HCT116 (cell line): ENCODE results near the gene PHACTR1. TPM values are rescaled to one million over a fixed set of nuclear protein-coding genes. Genes with fewer than 3 reads are reported as not detected.

Experiments used
- ATAC-seq: fragments of 200-7000 bp; cut with Tn5 transposase; 2 replicates; pipeline ENCODE4 v1.9.1; 2020; ENCODE audit warnings: mild to moderate bottlenecking, moderate library complexity
- BruUV-seq: library from RNA; stranded (reverse); fragments of 400-500 nt; replicated peaks from 2 replicates; lab custom pipeline; 2021; lab: Mats Ljungman, UMichigan
- CTCF ChIA-PET: fragments of 300-600 bp; sonication (Branson Sonifier 250); formaldehyde crosslinking; loops from one replicate; lab custom pipeline; 2021; ENCODE audit warnings: antibody characterized with exemption; lab: Charles Lee
- POLR2A ChIA-PET: fragments of 300-600, 350-600 bp; sonication (Branson Sonifier 250); formaldehyde crosslinking; loops from one replicate; lab custom pipeline; 2021; ENCODE audit warnings: antibody characterized with exemption; lab: Charles Lee
- RAD21 ChIA-PET, 2 experiments: fragments of 300-600 bp; sonication (Branson Sonifier 250); formaldehyde crosslinking; loops; one replicate each; lab custom pipeline; 2023; ENCODE audit warnings: low total read pairs in 2 of 2; ENCODE audit not compliant: uncharacterized antibody in 2 of 2, unreplicated experiment in 2 of 2, low non-redundant PET in 1 of 2; lab: Charles Lee
- DNase-seq: peaks from one replicate; pipeline ENCODE4 v3.0.0-alpha.2; 2010; ENCODE audit warnings: low read depth, low spot score
- H2AFZ ChIP-seq: fragments of 200-600 bp; shearing (Covaris generic), sonication (generic); 2 replicates; pipeline ENCODE4 v1.6.1; 2017; ENCODE audit warnings: low read depth, mixed run types, mixed read lengths, antibody characterized with exemption, low read length; ENCODE audit not compliant: poor library complexity, severe bottlenecking
- H3K27ac ChIP-seq: 2 replicates; pipeline ENCODE4 v1.5.1; 2012; ENCODE audit warnings: low read depth, low read length
- H3K27me3 ChIP-seq: fragments of 200-600 bp; sonication (generic); 2 replicates; pipeline ENCODE4 v1.6.1; 2016; ENCODE audit warnings: mixed run types, low read length, mixed read lengths; ENCODE audit not compliant: insufficient read depth
- H3K36me3 ChIP-seq, 2 experiments: fragments of 200-500 bp in 1 of 2; fragments of 200-600 bp in 1 of 2; sonication (Bioruptor generic) in 1 of 2; sonication (generic) in 1 of 2; 2 replicates each; pipeline versions ENCODE4 v1.5.1 to v1.6.1; 2014 to 2016; ENCODE audit warnings: low read length in 2 of 2, inconsistent platforms in 1 of 2, mixed read lengths in 1 of 2, mixed run types in 1 of 2; ENCODE audit not compliant: insufficient read depth in 2 of 2, control insufficient read depth in 1 of 2
- H3K4me1 ChIP-seq, 2 experiments: fragments of 200-600 bp in 1 of 2; sonication (generic) in 1 of 2; 2 replicates each; pipeline versions ENCODE4 v1.5.1 to v1.6.1; 2012 to 2017; ENCODE audit warnings: low read length in 2 of 2, inconsistent platforms in 1 of 2, mild to moderate bottlenecking in 1 of 2, mixed read lengths in 1 of 2, mixed run types in 1 of 2, moderate library complexity in 1 of 2; ENCODE audit not compliant: insufficient read depth in 2 of 2, control insufficient read depth in 1 of 2
- H3K4me2 ChIP-seq: fragments of 200-600 bp; sonication (generic); 2 replicates; pipeline ENCODE4 v1.6.1; 2017; ENCODE audit warnings: mixed run types, low read length, mixed read lengths
- H3K4me3 ChIP-seq, 2 experiments: fragments of 200-600 bp in 1 of 2; sonication (generic) in 1 of 2; replicated peaks in 1 of 2; 2 replicates each; pipeline ENCODE4 v1.5.1; 2011 to 2016; ENCODE audit warnings: low read length in 2 of 2, control low read depth in 1 of 2, low read depth in 1 of 2, mild to moderate bottlenecking in 1 of 2, mixed read lengths in 1 of 2, mixed run types in 1 of 2
- H3K79me2 ChIP-seq: fragments of 200-600 bp; sonication (generic); 2 replicates; pipeline ENCODE4 v1.6.1; 2017; ENCODE audit warnings: mild to moderate bottlenecking, mixed run types, low read length, moderate library complexity, mixed read lengths; ENCODE audit not compliant: insufficient read depth
- H3K9ac ChIP-seq: fragments of 200-600 bp; sonication (generic); 2 replicates; pipeline ENCODE4 v1.6.1; 2016; ENCODE audit warnings: low read length, mixed read lengths
- H3K9me2 ChIP-seq: fragments of 200-600 bp; sonication (generic), shearing (Covaris generic); 2 replicates; pipeline ENCODE4 v1.6.1; 2017; ENCODE audit warnings: mixed run types, mild to moderate bottlenecking, moderate library complexity; ENCODE audit not compliant: insufficient read depth
- H3K9me3 ChIP-seq, 2 experiments: fragments of 200-500 bp in 1 of 2; fragments of 200-600 bp in 1 of 2; sonication (Bioruptor generic) in 1 of 2; sonication (generic) in 1 of 2; 2 replicates each; pipeline ENCODE4 v1.6.1; 2014 to 2017; ENCODE audit warnings: low read length in 2 of 2, mixed read lengths in 2 of 2, inconsistent platforms in 1 of 2, low read depth in 1 of 2, mild to moderate bottlenecking in 1 of 2, mixed run types in 1 of 2, moderate library complexity in 1 of 2; ENCODE audit not compliant: control insufficient read depth in 1 of 2, insufficient read depth in 1 of 2
- H4K20me1 ChIP-seq: fragments of 200-600 bp; sonication (generic), shearing (Covaris generic); 2 replicates; pipeline ENCODE4 v1.6.1; 2017; ENCODE audit warnings: mixed run types, mild to moderate bottlenecking, moderate library complexity; ENCODE audit not compliant: insufficient read depth
- CBX3 ChIP-seq: IDR thresholded peaks from 2 replicates; pipeline ENCODE4 v1.6.1; 2012; ENCODE audit warnings: low read depth
- ELF1 ChIP-seq: IDR thresholded peaks from 2 replicates; pipeline ENCODE4 v1.6.1; 2012; ENCODE audit warnings: low read depth, borderline replicate concordance
- JUND ChIP-seq: IDR thresholded peaks from 2 replicates; pipeline ENCODE4 v1.6.1; 2012
- POLR2A ChIP-seq: IDR thresholded peaks from 2 replicates; pipeline ENCODE4 v1.7.0; 2011; ENCODE audit warnings: borderline replicate concordance; ENCODE audit not compliant: insufficient read depth, insufficient read length; ENCODE audit errors: extremely low read depth
- SIN3A ChIP-seq: IDR thresholded peaks from 2 replicates; pipeline ENCODE4 v1.6.1; 2012; ENCODE audit warnings: low read depth
- SP1 ChIP-seq: IDR thresholded peaks from 2 replicates; pipeline ENCODE4 v1.6.1; 2012; ENCODE audit warnings: low read depth
- SRF ChIP-seq: IDR thresholded peaks from 2 replicates; pipeline ENCODE4 v1.6.1; 2012; ENCODE audit warnings: low read depth
- ZFX ChIP-seq: fragments of 450-650 bp; IDR thresholded peaks from 2 replicates; pipeline ENCODE4 v1.6.1; 2017
- ZNF274 ChIP-seq: fragments of 200-500 bp; sonication (Bioruptor generic); IDR thresholded peaks from 2 replicates; pipeline ENCODE4 v1.6.1; 2014; ENCODE audit warnings: mild to moderate bottlenecking, low read depth, low read length, inconsistent platforms
- intact Hi-C: fragments of 100-400 bp; cut with micrococcal nuclease; formaldehyde crosslinking; loops from 2 replicates; pipeline ENCODE4 v1.10.0; 2022
- total RNA-seq: library from RNA; stranded (reverse); gene quantifications from one replicate; pipeline ENCODE4 v1.2.1, GENCODE V29; 2021; ENCODE audit not compliant: unreplicated experiment
- TF ChIP-seq, protein P1 (sequence below): IDR thresholded peaks from 2 replicates; pipeline ENCODE4 v1.6.1; 2012; ENCODE audit warnings: low read depth
- TF ChIP-seq, protein P2 (sequence below): IDR thresholded peaks from 2 replicates; pipeline ENCODE4 v1.6.1; 2012

Gene PHACTR1
- total RNA-seq, 1 experiment from 2014 or later: 0.17 TPM

- BruUV-seq: no TSS peak
These were observed 464.8 kb downstream of the PHACTR1 start for GRCh38 chr6:13181393-13181792.

GRCh38 chr6:13183415-13184088, 467.0 kb downstream of the PHACTR1 start:
- no peak for DNase-seq
- peak; percentile 38 for ATAC-seq
- no peak overlapping the region for H2AFZ ChIP-seq
- H3K36me3 ChIP-seq: no peaks in the 10 kb centered on the region
- CTCF ChIA-PET: no interaction called here
- no peak overlapping the region for H3K4me3 ChIP-seq
- no peak overlapping the region for H3K27ac ChIP-seq
- RAD21 ChIA-PET: no interaction called here
- peaks cover 43% of the 10 kb centered on the region for H3K27me3 ChIP-seq
- no peak overlapping the region for H3K4me2 ChIP-seq
- BruUV-seq: no TSS peak
- H3K4me1 ChIP-seq: no peaks in the 10 kb centered on the region
- H3K9me3 ChIP-seq: no peaks in the 10 kb centered on the region
- no peak overlapping the region for H3K9ac ChIP-seq
- intact Hi-C loops: no loop called here
- no peak for TF ChIP-seq SIN3A
- TF ChIP-seq ZNF274: no peak
- TF ChIP-seq, protein P1, sequence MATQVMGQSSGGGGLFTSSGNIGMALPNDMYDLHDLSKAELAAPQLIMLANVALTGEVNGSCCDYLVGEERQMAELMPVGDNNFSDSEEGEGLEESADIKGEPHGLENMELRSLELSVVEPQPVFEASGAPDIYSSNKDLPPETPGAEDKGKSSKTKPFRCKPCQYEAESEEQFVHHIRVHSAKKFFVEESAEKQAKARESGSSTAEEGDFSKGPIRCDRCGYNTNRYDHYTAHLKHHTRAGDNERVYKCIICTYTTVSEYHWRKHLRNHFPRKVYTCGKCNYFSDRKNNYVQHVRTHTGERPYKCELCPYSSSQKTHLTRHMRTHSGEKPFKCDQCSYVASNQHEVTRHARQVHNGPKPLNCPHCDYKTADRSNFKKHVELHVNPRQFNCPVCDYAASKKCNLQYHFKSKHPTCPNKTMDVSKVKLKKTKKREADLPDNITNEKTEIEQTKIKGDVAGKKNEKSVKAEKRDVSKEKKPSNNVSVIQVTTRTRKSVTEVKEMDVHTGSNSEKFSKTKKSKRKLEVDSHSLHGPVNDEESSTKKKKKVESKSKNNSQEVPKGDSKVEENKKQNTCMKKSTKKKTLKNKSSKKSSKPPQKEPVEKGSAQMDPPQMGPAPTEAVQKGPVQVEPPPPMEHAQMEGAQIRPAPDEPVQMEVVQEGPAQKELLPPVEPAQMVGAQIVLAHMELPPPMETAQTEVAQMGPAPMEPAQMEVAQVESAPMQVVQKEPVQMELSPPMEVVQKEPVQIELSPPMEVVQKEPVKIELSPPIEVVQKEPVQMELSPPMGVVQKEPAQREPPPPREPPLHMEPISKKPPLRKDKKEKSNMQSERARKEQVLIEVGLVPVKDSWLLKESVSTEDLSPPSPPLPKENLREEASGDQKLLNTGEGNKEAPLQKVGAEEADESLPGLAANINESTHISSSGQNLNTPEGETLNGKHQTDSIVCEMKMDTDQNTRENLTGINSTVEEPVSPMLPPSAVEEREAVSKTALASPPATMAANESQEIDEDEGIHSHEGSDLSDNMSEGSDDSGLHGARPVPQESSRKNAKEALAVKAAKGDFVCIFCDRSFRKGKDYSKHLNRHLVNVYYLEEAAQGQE: no peak
- TF ChIP-seq SRF: no peak
- TF ChIP-seq SP1: no peak
- TF ChIP-seq JUND: no peak
- TF ChIP-seq, protein P2, sequence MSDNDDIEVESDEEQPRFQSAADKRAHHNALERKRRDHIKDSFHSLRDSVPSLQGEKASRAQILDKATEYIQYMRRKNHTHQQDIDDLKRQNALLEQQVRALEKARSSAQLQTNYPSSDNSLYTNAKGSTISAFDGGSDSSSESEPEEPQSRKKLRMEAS: no peak
- no peak for TF ChIP-seq ELF1
- TF ChIP-seq POLR2A: no peak
- TF ChIP-seq CBX3: no peak
- H3K79me2 ChIP-seq: no peaks in the 10 kb centered on the region
- no peaks in the 10 kb centered on the region for H3K9me2 ChIP-seq
- POLR2A ChIA-PET: no interaction called here
- H4K20me1 ChIP-seq: no peaks in the 10 kb centered on the region

More at GRCh38 chr6:13181393-13181792, 464.8 kb downstream of the PHACTR1 start:
- Histone ChIP-seq H3K27ac (no peak overlapping the region), H3K4me2 (no peak overlapping the region), H4K20me1 (no peaks in the 10 kb centered on the region), H3K27me3 (peaks cover 30% of the 10 kb centered on the region), H3K4me1 (no peaks in the 10 kb centered on the region), H2AFZ (no peak overlapping the region), H3K79me2 (no peaks in the 10 kb centered on the region), H3K36me3 (no peaks in the 10 kb centered on the region), H3K9me2 (no peaks in the 10 kb centered on the region), H3K4me3 (no peak overlapping the region), H3K9ac (no peak overlapping the region), H3K9me3 (no peaks in the 10 kb centered on the region)
- DNase-seq (no peak), ATAC-seq (no peak)
- TF ChIP-seq ZFX: no peak
- intact Hi-C loops: no loop called here
- RAD21 ChIA-PET: no interaction called here
- CTCF ChIA-PET: no interaction called here
- POLR2A ChIA-PET: no interaction called here
